Measurements from ENCODE around the gene CACNA2D2.
A peak's percentile ranks its signal among the peaks of the same experiment; 100 is the strongest.
"Not testable (repeated sequence)": the region's sequence is repeated elsewhere in the genome, so short reads cannot be mapped to it uniquely, and the experiment has no call there.

Gene CACNA2D2

GRCh38 chr3:50525987-50526386, 22.6 kb upstream of the CACNA2D2 start:
- DNase-seq, result no peak

- no peak for DNase-seq
These were observed 21.9 kb upstream of the CACNA2D2 start for GRCh38 chr3:50525191-50525910.

DNA sequence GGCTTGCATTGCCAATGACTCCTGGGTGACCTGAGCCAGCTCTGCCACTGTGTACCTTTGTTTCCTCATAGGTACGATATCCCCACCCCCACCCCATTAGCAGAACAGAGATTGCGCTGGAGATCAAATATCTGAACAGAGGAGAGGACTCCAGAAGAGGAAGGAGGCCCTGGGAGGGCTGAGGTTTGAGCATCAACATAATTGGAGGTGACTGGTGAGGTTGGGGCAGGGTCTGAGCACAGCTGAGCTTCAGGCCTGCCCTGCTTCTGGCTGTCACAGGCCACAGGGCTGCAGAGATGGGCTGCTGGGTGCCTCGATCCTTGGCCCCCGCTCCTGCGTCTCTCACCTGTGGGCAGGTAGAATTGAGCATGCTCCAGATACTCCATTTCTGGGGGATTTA, 21.3 kb upstream of the CACNA2D2 start:
- no peak for DNase-seq

GRCh38 chr3:50523279-50523811, 19.9 kb upstream of the CACNA2D2 start:
- DNase-seq, result no peak

DNA sequence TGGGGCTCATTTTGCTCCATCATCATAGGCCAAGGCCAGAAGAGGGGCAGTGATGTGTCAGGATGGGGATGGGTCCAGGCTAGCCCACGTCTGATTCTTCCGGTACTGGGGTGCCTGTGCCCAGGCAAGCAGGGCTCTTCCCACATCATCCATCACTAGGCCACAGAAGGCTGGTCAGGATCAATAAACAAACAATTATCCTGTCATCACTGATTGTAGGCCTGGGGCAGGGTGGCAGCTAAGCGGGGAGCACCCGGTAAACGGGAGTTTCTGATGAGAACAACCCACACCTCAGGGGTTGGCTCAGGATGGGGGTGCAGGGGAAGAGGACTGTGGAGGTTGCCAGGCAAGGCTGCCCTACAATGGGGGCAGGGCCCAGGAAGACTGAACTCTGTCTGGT, 18.1 kb upstream of the CACNA2D2 start:
- no peak for DNase-seq

DNA sequence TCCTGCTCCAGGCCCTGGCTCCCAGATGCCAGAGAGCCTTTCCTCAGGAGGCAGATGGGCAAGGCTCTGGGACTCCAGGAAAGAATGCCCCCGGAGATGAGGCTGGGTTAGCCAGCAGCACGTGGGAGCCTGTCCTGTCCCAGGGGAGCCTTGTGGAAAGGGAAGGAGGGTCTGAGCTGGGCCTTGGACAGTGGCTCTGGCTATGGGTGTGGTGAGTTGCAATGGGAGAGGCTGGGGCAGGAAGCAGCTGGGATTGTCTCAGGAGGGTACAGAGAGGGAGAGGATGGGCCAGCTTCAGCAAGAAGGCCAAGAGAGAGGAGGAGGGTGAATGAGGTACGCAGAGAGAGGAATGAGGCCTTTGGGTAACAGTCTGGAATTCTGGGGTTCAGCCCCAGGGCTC, 17.4 kb upstream of the CACNA2D2 start:
- DNase-seq, result no peak

DNA sequence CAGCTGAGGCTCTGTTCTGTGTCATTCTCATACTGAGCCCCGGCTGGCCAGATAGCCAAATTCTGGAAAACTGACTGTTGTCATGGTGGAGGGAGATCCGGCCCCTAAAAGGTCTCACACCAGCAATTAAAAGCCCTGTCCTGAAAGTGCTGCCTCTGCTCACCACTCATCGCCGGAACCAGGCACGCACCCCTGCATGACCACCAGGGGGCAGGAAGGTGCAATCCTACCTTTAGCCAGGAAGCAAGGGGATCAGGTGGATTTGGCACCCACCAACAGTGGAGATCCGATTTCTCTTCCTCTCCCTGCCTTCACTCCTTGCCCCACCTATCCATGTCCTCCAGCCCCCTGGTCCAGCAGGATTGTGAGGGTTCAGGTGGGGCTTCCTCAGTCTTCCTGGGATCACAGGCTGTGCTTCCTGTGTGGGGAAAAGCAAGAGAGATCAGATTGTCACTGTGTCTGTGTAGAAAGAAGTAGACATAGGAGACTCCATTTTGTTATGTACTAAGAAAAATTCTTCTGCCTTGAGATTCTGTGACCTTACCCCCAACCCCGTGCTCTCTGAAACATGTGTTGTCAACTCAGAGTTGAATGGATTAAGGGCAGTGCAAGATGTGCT, 16.1 kb upstream of the CACNA2D2 start:
- peak; percentile 13 for DNase-seq

- peak; percentile 68 for DNase-seq
These were observed 15.0 kb upstream of the CACNA2D2 start for GRCh38 chr3:50518436-50518835.

- no peak for DNase-seq
These were observed 14.3 kb upstream of the CACNA2D2 start for GRCh38 chr3:50517721-50518206.

DNA sequence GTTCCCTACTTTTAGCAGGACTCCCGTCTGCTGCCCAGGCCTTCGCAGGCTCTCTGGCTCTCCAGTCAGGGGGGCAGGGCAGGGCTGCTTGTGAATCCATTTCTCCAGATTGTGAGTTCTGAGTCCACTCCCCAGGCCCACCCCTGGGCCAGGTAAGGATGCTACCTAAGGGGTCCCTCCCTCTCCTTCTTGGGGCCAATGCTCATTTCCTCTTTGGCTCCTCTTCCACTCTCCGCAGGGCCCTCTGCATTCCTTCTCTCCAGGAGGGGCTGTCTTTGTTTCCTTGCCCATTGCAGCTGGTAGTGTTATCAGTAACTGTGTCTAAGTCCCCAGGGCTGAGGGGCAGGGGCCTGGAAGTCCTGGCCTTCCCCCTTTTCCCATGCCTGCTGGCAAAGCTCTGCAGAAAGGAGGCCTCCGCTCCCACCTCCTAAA, 13.0 kb upstream of the CACNA2D2 start:
- DNase-seq, result peak; percentile 27

DNA sequence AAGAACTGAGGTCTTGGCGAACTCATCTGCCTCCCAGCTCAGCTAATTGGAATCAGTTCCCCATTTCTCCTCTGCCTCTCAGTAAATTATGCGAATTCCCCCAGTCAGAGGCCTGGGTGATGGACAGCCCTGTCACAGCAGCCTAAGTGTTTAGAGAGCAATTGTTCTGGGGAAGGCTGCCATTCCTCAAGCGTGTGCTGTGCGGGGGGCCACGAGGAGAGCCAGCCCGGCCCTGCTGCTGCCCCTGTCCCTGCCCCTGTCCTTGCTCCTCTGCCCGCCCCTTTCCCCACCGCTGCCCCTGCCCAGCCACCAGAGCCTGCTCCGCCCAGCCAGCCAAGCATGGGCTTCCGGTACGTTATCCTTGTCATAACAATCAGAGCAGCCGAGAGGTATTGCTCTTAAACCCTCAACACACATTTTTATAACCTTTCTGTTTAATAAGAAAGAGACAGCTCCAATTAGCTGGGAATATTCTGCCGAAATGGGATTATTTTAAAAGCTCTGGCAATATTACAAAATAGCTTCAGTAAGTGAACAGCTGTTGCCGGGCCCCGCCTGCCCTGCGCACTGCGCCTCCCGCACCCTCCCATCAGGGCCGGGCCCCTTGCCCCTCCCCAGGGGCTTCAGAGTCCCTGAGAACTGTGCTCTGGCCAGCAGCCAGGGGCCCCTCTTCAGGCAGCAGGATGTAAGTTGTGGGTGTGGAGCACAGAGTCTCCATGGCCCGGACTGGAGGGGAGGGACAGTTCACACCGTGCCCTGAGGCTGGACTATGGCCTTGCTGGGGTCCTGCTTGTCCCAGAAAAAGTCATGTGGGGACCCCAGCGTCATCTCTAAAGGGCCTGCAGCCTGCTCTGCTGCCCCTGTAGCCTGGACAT, 12.4 kb upstream of the CACNA2D2 start:
- peak; percentile 36 for DNase-seq

DNA sequence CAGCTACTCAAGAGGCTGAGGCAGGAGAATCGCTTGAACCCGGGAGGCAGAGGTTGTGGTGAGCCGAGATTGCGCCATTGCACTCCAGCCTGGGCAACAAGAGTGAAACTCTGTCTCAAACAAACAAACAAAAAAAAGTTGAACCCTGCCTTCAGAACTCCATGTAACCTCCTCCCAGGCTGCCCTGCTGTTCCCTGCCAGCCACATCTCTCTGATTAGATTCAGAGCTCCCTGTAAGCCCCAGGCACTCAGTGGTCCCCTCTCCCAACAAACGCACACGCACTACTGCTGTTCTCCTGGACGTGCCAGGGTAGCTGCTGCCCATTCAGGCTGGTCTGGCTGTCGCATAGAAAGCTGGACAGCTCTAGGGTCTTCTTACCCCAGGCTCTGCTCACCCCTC, 9.5 kb upstream of the CACNA2D2 start:
- not testable (repeated sequence) for DNase-seq

GRCh38 chr3:50512131-50512530, 8.7 kb upstream of the CACNA2D2 start:
- no peak for DNase-seq

DNA sequence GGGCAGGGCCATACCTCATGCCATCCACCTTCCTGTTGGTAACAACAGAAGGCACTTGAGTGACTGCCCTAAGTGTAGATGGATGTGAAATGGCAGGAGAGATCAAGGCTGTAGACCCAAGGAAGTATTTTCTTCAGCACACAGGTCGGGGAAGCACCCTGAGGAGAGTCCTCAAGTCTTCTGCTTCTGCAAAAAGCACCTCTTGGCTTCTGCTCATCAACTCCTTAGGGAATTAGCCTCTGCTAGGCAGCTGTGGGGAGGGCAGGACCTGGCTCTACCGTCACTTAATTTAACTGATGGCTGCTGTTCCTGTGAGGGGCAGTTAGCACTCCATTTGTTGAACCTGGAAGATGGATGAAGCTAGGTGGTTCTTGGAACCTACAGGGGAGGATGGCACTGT, 6.9 kb upstream of the CACNA2D2 start:
- DNase-seq, result no peak

- no peak for DNase-seq
These were observed 6.3 kb upstream of the CACNA2D2 start for GRCh38 chr3:50509715-50510114.

DNA sequence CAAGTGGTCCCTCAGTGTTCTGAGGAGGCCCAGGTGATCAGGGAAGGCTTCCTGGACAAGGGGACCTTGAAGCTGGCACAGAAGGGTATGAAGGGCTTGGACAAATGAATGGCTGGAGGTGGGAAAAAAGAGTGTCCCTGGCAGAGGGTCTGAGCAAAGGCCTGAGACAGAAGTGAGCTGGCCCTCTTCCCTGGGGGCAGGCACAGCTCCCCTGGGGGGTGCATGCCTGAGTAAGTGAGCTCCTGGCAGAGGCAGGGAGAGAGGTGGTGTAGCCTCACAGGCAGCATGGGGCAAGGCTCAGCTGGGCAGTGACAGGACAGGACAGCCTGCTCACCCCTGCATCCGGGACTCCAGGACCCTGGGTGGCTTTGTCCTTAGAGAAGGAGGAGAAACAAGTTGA, 5.4 kb upstream of the CACNA2D2 start:
- DNase-seq, result no peak

DNA sequence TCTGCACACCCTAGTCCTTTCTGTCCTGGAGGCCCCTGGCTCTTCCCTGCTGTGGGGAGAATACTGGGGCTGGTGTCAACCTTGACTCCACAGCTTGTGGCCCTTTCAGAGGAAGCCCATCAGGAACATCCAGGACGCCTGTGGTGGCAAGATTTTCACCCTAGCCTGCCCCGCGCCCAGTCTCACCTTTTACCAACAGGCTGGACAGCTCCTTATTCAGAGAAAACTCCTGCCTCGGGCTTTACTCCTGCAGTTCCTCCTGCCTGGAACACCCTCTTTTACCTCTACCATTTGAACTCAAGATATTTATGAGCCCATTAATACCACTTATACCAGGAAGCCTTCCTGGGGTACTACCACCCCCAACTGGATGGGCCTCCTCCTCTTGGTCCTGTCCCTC, 2.7 kb upstream of the CACNA2D2 start:
- no peak for DNase-seq

DNA sequence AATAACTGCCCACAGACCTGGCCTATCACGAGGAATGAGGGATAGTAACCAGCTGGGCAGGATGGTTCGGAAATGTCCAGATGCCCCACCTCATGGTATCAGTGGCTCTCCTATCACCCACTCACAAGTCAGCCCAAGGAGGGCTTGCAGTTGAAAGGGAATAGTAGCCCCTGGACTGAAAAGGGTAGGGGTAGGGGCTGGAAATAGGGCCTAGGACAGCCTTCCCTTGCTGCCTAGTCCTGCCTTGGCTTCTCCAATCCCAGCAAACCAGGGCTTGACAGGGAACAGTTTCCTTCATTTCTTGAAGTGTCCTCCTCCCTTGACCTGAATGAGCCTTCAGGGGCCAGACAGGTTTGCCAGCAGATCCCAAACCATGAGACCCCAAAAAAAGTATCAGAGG, 1.2 kb upstream of the CACNA2D2 start:
- DNase-seq, result no peak

DNA sequence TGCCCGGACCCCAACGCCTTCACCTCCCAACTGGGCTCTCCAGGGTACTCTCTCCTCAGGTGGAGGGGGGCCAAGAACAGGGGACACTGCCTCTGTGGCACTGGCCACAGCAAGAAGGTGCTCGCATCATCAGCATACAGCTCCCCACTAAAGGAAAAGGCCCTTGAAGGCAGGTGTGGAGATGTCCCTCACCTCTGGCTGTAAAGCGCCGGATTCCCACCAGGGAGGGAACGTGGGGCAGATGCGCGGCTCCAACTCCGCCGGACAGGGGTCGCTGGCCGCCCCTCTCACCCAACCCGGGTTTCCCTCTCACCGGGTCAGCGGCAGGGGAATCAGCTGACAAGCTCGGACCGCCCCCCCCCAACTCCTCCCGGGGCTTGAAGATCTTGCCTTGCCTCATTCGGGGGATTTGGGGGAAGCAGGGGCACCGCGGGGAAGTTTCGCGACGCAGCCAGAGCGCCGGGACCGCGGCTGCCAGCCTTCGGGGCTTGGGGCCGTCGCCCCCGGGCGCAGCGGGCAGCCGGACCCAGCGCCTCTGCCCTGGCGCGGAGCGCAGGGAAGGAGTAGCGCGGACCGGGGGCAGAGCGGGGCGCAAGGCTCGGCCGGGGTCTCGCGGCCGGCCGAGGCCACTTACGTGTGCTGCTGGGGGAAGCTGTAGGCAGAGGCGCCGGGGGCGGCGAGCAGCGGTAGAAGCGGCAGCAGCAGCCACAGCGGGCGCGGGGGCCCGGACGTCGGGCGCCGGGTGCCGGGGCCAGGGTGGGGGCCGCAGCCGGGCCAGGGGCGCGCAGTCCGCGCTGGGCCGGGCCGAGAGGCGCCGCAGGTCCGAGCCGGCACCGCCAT, 630 bp downstream of the CACNA2D2 start:
- no peak for DNase-seq

GRCh38 chr3:50502225-50502583, 1.2 kb downstream of the CACNA2D2 start:
- DNase-seq, result no peak

- DNase-seq, result no peak
These were observed 7.6 kb downstream of the CACNA2D2 start for GRCh38 chr3:50495609-50496423.

GRCh38 chr3:50494126-50494525, 9.3 kb downstream of the CACNA2D2 start:
- DNase-seq, result no peak

All from DMS 273 treated with DMSO at 0.1 percent for 48 hours (cell line).